ENCODE measurements around the gene ZNF705A.
"Not testable (repeated sequence)": the region's sequence is repeated elsewhere in the genome, so short reads cannot be mapped to it uniquely, and the experiment has no call there.

The ZNF705A gene

DNA sequence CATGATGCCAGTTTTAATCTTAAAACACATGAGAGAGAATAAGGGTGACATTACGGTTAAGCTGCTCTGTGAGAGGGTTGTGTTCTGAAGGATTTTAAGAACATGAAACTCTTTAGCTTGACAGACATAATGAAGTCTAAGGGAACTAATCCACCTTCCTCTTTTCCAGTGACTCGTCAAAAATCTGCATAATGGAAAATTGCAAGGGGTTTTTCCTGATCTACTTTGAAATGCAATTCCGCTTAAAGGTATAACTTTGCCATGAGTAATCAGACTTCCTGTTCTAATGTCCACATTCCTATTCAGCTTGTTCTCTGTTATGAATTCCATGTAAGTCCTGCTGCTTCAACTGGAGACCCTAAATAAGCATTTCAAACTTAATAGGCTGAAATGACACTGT is at the start of gene ZNF705A:
Gene ZNF705A, plus strand, starts transcription at position 171 of the 400 bp plus-strand sequence. CDS start 15,611 bp downstream, outside the sequence.
- DNase-seq: no peak

DNA sequence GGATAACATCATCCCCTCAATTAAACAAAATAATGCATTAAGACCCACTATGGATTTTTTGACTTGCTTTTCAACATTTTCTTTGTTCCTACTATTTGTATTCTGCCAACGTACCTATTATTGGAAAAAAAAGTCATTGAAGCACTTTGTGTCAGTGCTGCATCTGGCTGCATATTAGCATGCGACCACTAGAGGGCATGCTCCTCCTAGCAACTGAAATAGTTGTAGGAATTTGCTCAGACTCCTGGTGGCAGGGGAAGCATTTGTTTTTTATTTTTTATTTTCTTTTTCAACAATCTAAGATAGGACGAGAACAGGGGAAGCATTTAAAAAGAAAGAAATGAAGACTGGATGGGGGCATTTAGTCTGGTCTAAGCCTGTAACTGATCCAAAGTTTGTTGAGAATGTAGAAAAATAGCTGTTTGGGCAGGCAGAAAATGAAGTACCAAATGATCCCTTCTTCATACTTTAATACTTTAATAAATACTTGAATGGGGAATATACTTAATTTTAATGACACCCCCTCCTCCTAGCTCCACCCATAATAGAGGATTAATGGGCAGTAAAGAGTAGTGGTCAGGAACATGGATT is 47.9 kb upstream of the ZNF705A start:
- DNase-seq: peak; percentile 58

DNA sequence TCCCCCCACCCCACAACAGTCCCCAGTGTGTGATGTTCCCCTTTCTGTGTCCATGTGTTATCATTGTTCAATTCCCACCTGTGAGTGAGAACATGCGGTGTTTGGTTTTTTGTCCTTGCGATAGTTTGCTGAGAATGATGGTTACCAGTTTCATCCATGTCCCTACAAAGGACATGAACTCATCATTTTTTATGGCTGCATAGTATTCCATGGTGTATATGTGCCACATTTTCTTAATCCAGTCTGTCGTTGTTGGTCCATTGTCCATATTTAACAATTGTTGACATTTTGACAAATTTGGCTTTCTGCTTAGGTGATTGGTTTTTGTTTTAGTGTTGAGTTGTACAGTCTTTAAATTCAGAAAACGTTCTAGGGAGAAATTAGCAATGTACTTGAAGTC is 43.7 kb upstream of the ZNF705A start:
- DNase-seq: not testable (repeated sequence)

GRCh38 chr12:8120072-8120713 is 36.6 kb upstream of the ZNF705A start:
- DNase-seq: no peak

DNA sequence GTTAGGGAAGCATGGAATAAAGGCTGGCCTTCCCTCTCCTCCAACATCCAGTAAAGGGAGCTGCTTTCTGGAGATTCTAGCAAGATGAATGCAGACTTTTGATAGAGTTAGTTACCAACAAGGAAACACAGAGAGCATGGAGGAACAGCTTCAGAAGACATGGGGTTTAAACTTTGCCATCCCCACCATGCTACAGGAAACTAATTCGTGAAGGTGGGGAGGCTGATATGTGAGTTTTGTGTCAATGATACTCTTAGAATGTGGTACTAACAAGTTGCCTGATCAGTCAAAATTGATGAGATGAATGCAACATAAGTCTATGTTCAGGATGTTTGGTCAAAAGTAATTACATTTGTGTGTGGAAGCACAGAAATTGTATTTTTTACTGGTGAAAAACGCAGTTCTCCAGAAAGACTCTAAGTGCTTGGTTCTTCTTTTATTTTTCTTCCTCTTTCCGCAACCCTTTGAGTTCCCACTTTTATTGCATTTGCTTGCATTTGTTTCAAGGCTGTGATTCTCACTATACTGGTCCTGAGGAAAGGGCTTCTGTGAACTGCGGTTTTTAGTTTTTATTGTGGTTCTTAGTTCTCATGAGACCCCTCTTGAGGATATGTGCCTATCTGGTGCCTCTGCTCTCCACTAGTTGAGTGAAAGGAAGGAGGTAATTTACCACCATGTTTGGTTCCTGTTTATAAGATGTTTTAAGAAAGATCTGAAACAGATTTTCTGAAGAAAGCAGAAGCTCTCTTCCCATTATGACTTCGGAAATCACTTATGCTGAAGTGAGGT is 33.5 kb upstream of the ZNF705A start, which contains the start of gene CLEC4A:
Gene CLEC4A, plus strand, starts transcription at position 494 of the 789 bp plus-strand sequence. Its CDS starts 262 bp downstream, at position 756.
- DNase-seq: peak; percentile 64

- no peak for DNase-seq
Measured at GRCh38 chr12:8127138-8127537, 29.7 kb upstream of the ZNF705A start.

- DNase-seq: not testable (repeated sequence)
Measured at GRCh38 chr12:8133636-8134397, 23.0 kb upstream of the ZNF705A start.

- not testable (repeated sequence) for DNase-seq
Measured at GRCh38 chr12:8134398-8134930, 22.4 kb upstream of the ZNF705A start.

DNA sequence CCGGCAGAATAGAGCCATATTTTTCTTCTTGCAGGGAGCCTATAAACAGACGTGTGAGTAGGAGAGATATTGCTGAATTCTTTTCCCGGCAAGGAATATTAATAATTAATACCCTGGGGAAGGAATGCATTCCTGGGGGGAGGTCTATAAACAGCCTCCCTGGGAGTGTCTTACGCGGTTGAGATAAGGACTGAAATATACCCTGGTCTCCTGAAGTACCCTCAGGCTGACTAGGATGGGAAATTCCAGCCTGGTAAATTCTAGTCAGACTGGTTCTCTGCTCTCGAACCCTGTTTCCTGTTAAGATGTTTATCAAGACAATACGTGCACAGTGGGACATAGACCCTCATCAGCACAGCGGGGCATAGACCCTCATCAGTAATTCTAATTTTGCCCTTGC is 15.2 kb upstream of the ZNF705A start:
- DNase-seq: not testable (repeated sequence)

DNA sequence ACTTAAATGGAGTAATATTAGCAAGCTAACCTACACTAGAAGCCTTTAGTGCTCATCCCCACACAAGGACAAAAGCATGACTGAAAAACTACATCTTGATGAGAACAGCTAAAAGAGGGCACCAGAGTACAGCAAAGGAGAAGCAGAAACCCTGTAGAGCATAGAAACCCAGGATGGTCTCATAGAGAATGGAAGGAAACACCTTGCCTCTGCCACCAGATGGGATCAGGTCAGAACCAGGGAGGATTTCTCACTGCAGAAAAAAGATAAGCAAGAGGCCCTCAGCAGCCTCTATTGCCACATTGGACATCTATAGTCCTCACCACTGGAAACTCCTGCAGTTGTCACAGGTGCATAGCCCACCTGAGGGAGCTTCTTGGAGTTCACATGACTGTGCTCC is 13.6 kb upstream of the ZNF705A start:
- DNase-seq: no peak

DNA sequence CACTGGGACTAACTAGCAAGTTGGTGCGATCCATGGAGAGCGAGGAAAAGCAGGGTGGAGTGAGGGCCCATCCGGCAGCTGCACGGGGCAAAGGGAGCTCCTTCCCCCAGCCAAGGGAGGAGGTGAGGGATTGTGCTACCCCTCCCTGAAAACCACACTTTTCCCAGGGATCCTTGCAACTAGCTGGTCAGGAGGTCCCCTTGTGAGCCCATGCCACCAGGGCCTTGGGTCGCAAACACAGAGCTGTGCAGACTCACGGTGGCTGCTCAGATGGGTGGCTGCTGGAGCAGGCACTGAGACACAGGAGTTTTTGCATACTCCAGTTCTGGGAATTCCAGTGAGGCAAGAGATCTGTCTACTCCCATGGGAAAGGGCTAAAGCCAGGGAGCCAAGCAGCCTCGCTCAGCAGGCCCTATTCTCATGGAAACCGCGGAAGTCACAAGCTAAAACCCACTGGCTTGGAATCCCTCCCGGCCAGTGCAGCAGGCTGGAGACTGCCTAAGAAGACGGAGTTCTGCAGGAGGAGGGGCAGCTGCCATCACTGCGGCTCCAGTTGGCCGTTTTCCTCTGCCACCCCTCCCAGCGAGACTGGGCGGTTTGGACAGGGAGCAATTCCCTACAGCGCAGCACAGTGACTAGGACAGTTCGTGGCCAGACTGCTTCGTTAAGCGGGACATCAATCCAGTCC is 10.9 kb upstream of the ZNF705A start:
- no peak for DNase-seq

- DNase-seq: no peak
Measured at GRCh38 chr12:8146442-8146771, 10.4 kb upstream of the ZNF705A start.

DNA sequence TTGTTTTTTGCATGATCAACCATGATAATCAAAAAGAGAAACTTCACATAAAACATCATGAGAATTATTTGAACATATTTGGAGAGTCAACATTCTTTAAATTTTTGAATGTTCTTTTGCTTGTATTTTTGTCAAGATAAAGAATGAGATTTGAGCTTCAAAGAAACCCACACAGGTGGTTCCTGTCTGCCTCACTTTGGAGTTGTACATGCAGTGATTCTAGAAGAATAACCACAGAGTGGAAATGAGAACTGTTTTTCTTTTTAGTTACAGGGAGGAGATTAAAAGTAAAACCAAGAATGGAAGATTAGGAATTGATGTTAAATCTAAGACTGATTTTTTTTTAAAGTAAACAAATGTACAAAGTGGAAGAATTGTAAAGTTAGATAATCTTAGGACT is 2.3 kb upstream of the ZNF705A start:
- DNase-seq: no peak

DNA sequence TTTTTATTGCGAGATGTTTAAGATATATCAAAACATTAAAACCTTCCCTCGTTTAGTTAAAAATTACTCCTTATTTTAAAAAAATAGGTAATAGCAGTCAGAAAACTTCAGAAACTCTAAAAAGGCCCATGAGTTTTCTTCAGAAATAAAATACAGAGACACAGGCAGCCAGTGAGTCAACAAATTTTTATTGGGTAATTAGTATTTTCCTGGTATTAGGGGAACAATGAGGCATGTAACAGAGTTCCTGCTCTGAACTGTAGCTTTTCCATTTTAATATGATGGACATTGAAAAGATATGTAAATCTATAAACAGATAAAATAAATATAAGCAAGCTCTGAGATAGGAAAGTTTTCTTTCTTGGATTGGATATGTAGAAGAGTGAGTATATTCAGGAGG is 399 bp upstream of the ZNF705A start:
- DNase-seq: no peak

DNA sequence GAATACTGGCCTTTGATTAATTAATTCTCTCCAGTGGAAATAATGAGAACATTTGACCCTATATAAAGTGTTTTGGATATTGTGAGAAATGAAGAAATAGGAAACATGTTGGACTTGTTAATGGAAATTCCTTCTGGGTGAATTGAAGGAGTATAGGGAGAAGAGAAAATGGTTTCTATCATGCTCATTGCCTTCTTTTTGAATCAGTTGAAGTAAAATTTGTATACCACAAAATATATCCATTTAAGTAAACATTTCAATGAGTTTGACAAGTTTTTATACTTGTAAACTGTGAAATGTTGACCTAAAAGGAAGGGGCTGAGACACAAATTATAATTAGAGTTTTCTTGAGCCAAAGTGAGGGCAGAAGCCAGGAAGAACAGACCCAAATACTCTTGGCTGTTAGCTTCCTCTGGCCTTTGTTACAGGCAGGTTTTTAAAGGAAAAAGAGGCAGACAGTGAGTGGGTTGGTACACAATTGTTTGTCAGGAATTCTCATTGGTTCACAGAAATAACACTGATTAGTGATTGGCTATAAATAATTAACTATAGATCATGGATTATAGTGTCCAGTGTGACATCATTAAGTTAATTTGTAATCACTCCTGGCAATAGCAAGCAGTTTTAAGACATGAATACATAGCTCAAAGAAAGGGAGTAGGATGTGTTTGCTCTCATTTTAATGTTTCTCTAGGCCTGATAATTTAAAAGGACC is 826 bp downstream of the ZNF705A start:
- DNase-seq: no peak

- DNase-seq: not testable (repeated sequence)
Measured at GRCh38 chr12:8172911-8173310, 16.1 kb downstream of the ZNF705A start.

DNA sequence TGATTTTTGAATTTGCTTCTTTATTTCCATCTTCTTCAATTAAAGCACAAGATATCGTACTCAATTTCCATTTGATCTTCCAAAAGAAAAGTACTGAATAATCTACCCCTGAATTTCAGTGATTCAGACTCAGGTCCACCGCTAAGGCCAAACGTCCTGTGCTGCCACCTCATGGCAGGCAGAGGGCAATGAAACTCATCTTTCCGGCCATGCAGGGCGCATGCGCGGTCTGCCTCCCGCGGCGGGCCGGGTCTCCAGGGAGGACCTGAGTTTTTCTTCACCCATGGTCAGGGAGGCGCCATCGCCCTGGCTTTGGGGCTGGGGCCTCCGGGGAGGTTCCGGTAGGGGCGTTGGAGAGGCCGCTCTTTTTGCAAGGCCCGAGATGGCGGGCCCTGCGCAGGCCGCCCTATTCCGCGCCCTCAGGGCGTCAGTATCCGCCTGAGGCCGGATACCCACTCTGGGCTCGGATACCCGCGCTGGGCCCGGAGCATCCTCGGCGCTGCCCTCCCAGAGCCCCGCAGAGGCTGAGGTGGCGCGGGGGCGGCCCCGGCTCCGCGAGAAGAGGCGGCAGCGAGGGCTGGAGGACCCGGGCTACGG is 23.3 kb downstream of the ZNF705A start:
- not testable (repeated sequence) for DNase-seq

DNA sequence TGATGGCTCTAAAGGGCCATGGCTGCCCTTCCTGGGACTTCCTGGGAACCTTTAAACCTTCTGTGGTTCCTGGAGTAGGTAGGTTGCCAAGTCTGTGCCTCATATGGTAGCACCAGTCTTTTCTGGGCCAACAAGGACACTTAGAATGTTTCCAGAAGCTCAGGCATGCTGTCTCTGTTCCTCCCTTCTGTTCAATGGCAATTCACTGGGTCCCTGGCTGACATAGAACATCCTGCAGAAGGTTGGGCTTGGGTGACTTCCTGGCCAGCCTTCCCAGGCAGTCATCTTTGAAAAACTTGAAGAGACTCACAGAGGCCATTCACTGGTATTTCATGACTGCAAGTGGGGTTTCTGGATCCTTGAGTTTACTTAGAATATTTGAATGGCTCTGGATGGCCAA is 24.5 kb downstream of the ZNF705A start:
- DNase-seq: not testable (repeated sequence)

GRCh38 chr12:8182923-8183322 is 26.1 kb downstream of the ZNF705A start:
- DNase-seq: not testable (repeated sequence)

DNA sequence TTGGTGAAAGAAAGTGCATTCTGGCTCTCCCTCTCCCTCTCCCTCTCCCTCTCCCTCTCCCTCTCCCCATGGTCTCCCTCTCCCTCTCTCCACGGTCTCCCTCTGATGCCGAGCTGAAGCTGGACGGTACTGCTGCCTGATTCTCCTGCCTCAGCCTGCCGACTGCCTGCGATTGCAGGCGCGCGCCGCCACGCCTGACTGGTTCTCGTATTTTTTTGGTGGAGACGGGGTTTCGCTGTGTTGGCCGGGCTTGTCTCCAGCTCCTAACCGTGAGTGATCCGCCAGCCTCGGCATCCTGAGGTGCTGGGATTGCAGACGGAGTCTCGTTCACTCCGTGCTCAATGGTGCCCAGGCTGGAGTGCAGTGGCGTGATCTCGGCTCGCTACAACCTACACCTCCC is 26.5 kb downstream of the ZNF705A start:
- DNase-seq: not testable (repeated sequence)

DNA sequence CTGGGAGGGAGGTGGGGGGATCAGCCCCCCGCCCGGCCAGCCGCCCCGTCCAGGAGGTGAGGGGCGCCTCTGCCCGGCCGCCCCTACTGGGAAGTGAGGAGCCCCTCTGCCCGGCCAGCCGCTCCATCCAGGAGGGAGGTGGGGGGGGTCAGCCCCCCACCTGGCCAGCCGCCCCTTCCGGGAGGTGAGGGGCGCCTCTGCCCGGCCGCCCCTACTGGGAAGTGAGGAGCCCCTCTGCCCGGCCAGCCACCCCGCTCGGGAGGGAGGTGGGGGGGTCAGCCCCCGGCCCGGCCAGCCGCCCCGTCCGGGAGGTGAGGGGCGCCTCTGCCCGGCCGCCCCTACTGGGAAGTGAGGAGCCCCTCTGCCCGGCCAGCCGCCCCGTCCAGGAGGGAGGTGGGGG is 27.4 kb downstream of the ZNF705A start:
- DNase-seq: not testable (repeated sequence)

All from KG1 (cell line).